Left renal pelvis (tissue), 4 donors: ENCODE results near the gene RUFY2. TPM values are rescaled to one million over a fixed set of nuclear protein-coding genes. Genes with fewer than 3 reads are reported as not detected.
"Not testable (repeated sequence)": the region's sequence is repeated elsewhere in the genome, so short reads cannot be mapped to it uniquely, and the experiment has no call there.

Source experiments
- DNase-seq, 4 donors: peaks; one replicate each; pipeline ENCODE4 v3.0.0-alpha.2; 2013; ENCODE audit warnings: low read depth in 4 of 4, low spot score in 3 of 4
- polyA plus RNA-seq, 4 donors: library from polyadenylated mRNA; unstranded; fragments of 120-200 nt; gene quantifications; one replicate each; pipeline ENCODE4 v1.2.1, GENCODE V29; 2013; ENCODE audit not compliant: insufficient read length in 4 of 4

The RUFY2 gene
- 10 to 100 TPM; 27.1 to 37.3 (median 30.4) TPM for polyA plus RNA-seq

- peak; percentile 70 to 77 (median 72) for DNase-seq
Measured at GRCh38 chr10:68406815-68407548, at the start of gene RUFY2. Gene RUFY2 (minus strand): TSS chr10:68407277. CDS start chr10:68407189, 88 bp downstream.

- DNase-seq, result not testable (repeated sequence)
Measured at GRCh38 chr10:68449698-68450097, 42.6 kb upstream of the RUFY2 start.

- no peak for DNase-seq
Measured at GRCh38 chr10:68446179-68446578, 39.1 kb upstream of the RUFY2 start.

- no peak for DNase-seq
Measured at GRCh38 chr10:68442971-68443370, 35.9 kb upstream of the RUFY2 start.

GRCh38 chr10:68440898-68441297 is 33.8 kb upstream of the RUFY2 start:
- no peak for DNase-seq

GRCh38 chr10:68435803-68436202 is 28.7 kb upstream of the RUFY2 start:
- DNase-seq, result no peak

- DNase-seq, result no peak
Measured at GRCh38 chr10:68434657-68435056, 27.6 kb upstream of the RUFY2 start.

GRCh38 chr10:68428396-68429104 is 21.5 kb upstream of the RUFY2 start:
- no peak for DNase-seq

GRCh38 chr10:68424454-68425014 is 17.5 kb upstream of the RUFY2 start:
- DNase-seq, result no peak

- DNase-seq, result no peak
Measured at GRCh38 chr10:68423522-68423921, 16.4 kb upstream of the RUFY2 start.

- DNase-seq, result no peak
Measured at GRCh38 chr10:68419376-68419775, 12.3 kb upstream of the RUFY2 start.

GRCh38 chr10:68408898-68409518 is 1.9 kb upstream of the RUFY2 start:
- no peak for DNase-seq

- DNase-seq, result peak; percentile 28 to 56 (median 41)
Measured at GRCh38 chr10:68406111-68406814, 814 bp downstream of the RUFY2 start.

- DNase-seq, result no peak
Measured at GRCh38 chr10:68403701-68404100, 3.4 kb downstream of the RUFY2 start.

GRCh38 chr10:68402276-68402675 is 4.8 kb downstream of the RUFY2 start:
- no peak for DNase-seq

GRCh38 chr10:68397005-68397404 is 10.1 kb downstream of the RUFY2 start:
- no peak for DNase-seq

GRCh38 chr10:68385740-68386139 is 21.3 kb downstream of the RUFY2 start:
- no peak for DNase-seq

- no peak for DNase-seq
Measured at GRCh38 chr10:68371604-68372003, 35.5 kb downstream of the RUFY2 start.

GRCh38 chr10:68367121-68367520 is 40.0 kb downstream of the RUFY2 start:
- DNase-seq, result no peak

GRCh38 chr10:68366600-68366999 is 40.5 kb downstream of the RUFY2 start:
- DNase-seq, result no peak

- no peak for DNase-seq
Measured at GRCh38 chr10:68365611-68366010, 41.5 kb downstream of the RUFY2 start.
